Loucy (cell line): ENCODE data around the gene NAALADL2.

Source experiments
- H2AFZ ChIP-seq: fragments of 200-600 bp; sonication (generic); 2 replicates; pipeline ENCODE4 v1.6.0; 2016; ENCODE audit warnings: antibody characterized with exemption, mild to moderate bottlenecking, low read length, moderate library complexity
- H3F3A ChIP-seq: fragments of 200-600 bp; 2 replicates; pipeline ENCODE4 v1.6.0; 2016; ENCODE audit warnings: antibody characterized with exemption, low read depth, mild to moderate bottlenecking
- H3K27me3 ChIP-seq: fragments of 200-600 bp; sonication (generic); 2 replicates; pipeline ENCODE4 v1.6.1; 2014; ENCODE audit warnings: low read length, mild to moderate bottlenecking; ENCODE audit not compliant: insufficient read depth, poor library complexity, severe bottlenecking
- H3K36me3 ChIP-seq: fragments of 200-600 bp; sonication (generic); 2 replicates; pipeline ENCODE4 v1.6.1; 2016; ENCODE audit warnings: low read length; ENCODE audit not compliant: insufficient read depth
- H3K4me1 ChIP-seq: fragments of 200-600 bp; sonication (generic); 2 replicates; pipeline ENCODE4 v1.5.1; 2014; ENCODE audit warnings: low read length, mild to moderate bottlenecking; ENCODE audit not compliant: insufficient read depth, poor library complexity, severe bottlenecking
- H3K4me2 ChIP-seq: fragments of 200-600 bp; sonication (generic); 2 replicates; pipeline ENCODE4 v1.6.0; 2014; ENCODE audit warnings: antibody characterized with exemption, low read length, low read depth, mild to moderate bottlenecking; ENCODE audit not compliant: poor library complexity, severe bottlenecking
- H3K4me3 ChIP-seq: fragments of 200-600 bp; sonication (generic); 2 replicates; pipeline ENCODE4 v1.5.1; 2014; ENCODE audit warnings: low read length, mild to moderate bottlenecking, mixed read lengths; ENCODE audit not compliant: poor library complexity, severe bottlenecking
- H3K79me2 ChIP-seq: fragments of 200-600 bp; sonication (generic); 2 replicates; pipeline ENCODE4 v1.6.1; 2014; ENCODE audit warnings: low read length; ENCODE audit not compliant: insufficient read depth
- H3K9ac ChIP-seq: fragments of 200-600 bp; sonication (generic); 2 replicates; pipeline ENCODE4 v1.6.0; 2014; ENCODE audit warnings: mild to moderate bottlenecking, low read depth, low read length, moderate library complexity; ENCODE audit not compliant: poor library complexity, severe bottlenecking
- H3K9me2 ChIP-seq: fragments of 200-600 bp; sonication (generic); replicated peaks from 2 replicates; pipeline ENCODE4 v1.6.1; 2016; ENCODE audit warnings: low read depth, low read length, mixed read lengths
- H3K9me3 ChIP-seq: fragments of 200-600 bp; sonication (generic); 2 replicates; pipeline ENCODE4 v1.6.1; 2014; ENCODE audit warnings: mild to moderate bottlenecking, antibody characterized with exemption, low read length, low read depth; ENCODE audit not compliant: insufficient read depth
- H4K20me1 ChIP-seq: fragments of 200-600 bp; sonication (generic); 2 replicates; pipeline ENCODE4 v1.6.0; 2014; ENCODE audit warnings: antibody characterized with exemption, low read length, mild to moderate bottlenecking; ENCODE audit not compliant: insufficient read depth, poor library complexity, severe bottlenecking
- CTCF ChIP-seq: fragments of 200-600 bp; sonication (generic); conservative IDR thresholded peaks from 2 replicates; pipeline ENCODE4 v1.5.1; 2014; ENCODE audit warnings: mild to moderate bottlenecking, antibody characterized with exemption, low read length
- EZH2phosphoT487 ChIP-seq: fragments of 200-600 bp; IDR thresholded peaks from 2 replicates; pipeline ENCODE4 v1.6.1; 2018; ENCODE audit warnings: antibody characterized with exemption, mild to moderate bottlenecking, moderate library complexity, borderline replicate concordance

NAALADL2 gene

GRCh38 chr3:175193815-175194518, 334.8 kb downstream of the NAALADL2 start:
- Histone ChIP-seq H3K4me3 (no peak overlapping the region), H3K9ac (no peak overlapping the region), H3K9me3 (no peaks in the 10 kb centered on the region), H3K36me3 (no peaks in the 10 kb centered on the region), H3K79me2 (no peaks in the 10 kb centered on the region), H2AFZ (no peak overlapping the region), H3F3A (no peaks in the 10 kb centered on the region), H3K4me1 (no peaks in the 10 kb centered on the region), H3K4me2 (no peak overlapping the region), H3K27me3 (no peaks in the 10 kb centered on the region), H4K20me1 (no peaks in the 10 kb centered on the region), H3K9me2 (no peaks in the 10 kb centered on the region)
- TF ChIP-seq EZH2phosphoT487, result no peak
- TF ChIP-seq CTCF, result no peak

- no peaks in the 10 kb centered on the region for H3K4me1 ChIP-seq
- H3K27me3 ChIP-seq, result no peaks in the 10 kb centered on the region
- TF ChIP-seq EZH2phosphoT487, result no peak
- no peak for TF ChIP-seq CTCF
- no peaks in the 10 kb centered on the region for H3K9me2 ChIP-seq
- no peak overlapping the region for H3K4me2 ChIP-seq
- no peaks in the 10 kb centered on the region for H3F3A ChIP-seq
- H3K36me3 ChIP-seq, result no peaks in the 10 kb centered on the region
- no peak overlapping the region for H2AFZ ChIP-seq
- no peaks in the 10 kb centered on the region; the same call in 1 of the 2 replicates for H3K9me3 ChIP-seq
- H3K79me2 ChIP-seq, result no peaks in the 10 kb centered on the region
- no peak overlapping the region for H3K9ac ChIP-seq
- no peaks in the 10 kb centered on the region for H4K20me1 ChIP-seq
- H3K4me3 ChIP-seq, result no peak overlapping the region
Observed at GRCh38 chr3:175198991-175199783, 340.1 kb downstream of the NAALADL2 start.

GRCh38 chr3:175199961-175200360, 340.8 kb downstream of the NAALADL2 start:
- H3K36me3 ChIP-seq, result no peaks in the 10 kb centered on the region
- H3K9me3 ChIP-seq, result no peaks in the 10 kb centered on the region; the same call in 1 of the 2 replicates
- no peak overlapping the region for H3K4me3 ChIP-seq
- no peak overlapping the region for H2AFZ ChIP-seq
- no peaks in the 10 kb centered on the region for H3K9me2 ChIP-seq
- no peaks in the 10 kb centered on the region for H3K27me3 ChIP-seq
- no peak for TF ChIP-seq CTCF
- TF ChIP-seq EZH2phosphoT487, result no peak
- no peak overlapping the region for H3K9ac ChIP-seq
- H4K20me1 ChIP-seq, result no peaks in the 10 kb centered on the region
- H3K79me2 ChIP-seq, result no peaks in the 10 kb centered on the region
- no peaks in the 10 kb centered on the region for H3F3A ChIP-seq
- H3K4me2 ChIP-seq, result no peak overlapping the region
- no peaks in the 10 kb centered on the region for H3K4me1 ChIP-seq
